IgD-negative memory B cell (primary cell): ENCODE measurements around the gene RAB3GAP2. TPM values are rescaled to one million over a fixed set of nuclear protein-coding genes. Genes with fewer than 3 reads are reported as not detected.
"Not testable (repeated sequence)": the region's sequence is repeated elsewhere in the genome, so short reads cannot be mapped to it uniquely, and the experiment has no call there.

Source experiments
- H3K27ac Mint-ChIP-seq, 3 donors: one replicate each; pipeline ENCODE4 v1.8.0; 2020 to 2022; ENCODE audit warnings: mild to moderate bottlenecking in 3 of 3, mixed read lengths in 3 of 3, moderate library complexity in 1 of 3
- H3K27me3 Mint-ChIP-seq: one replicate; pipeline ENCODE4 v1.8.0; 2021; ENCODE audit warnings: mixed read lengths
- H3K36me3 Mint-ChIP-seq: one replicate; pipeline ENCODE4 v1.8.0; 2020; ENCODE audit warnings: mild to moderate bottlenecking, mixed read lengths
- H3K4me1 Mint-ChIP-seq, 3 donors: one replicate each; pipeline ENCODE4 v1.8.0; 2020 to 2022; ENCODE audit warnings: mixed read lengths in 3 of 3, mild to moderate bottlenecking in 1 of 3
- H3K4me3 Mint-ChIP-seq, 4 donors: one replicate each; pipeline ENCODE4 v1.8.0; 2020 to 2022; ENCODE audit warnings: mild to moderate bottlenecking in 4 of 4, mixed read lengths in 4 of 4, moderate library complexity in 3 of 4
- H3K9me3 Mint-ChIP-seq, 3 donors: one replicate each; pipeline ENCODE4 v1.8.0; 2020 to 2021; ENCODE audit warnings: mixed read lengths in 3 of 3, mild to moderate bottlenecking in 1 of 3
- polyA plus RNA-seq: library from polyadenylated mRNA; unstranded; fragments of 300-500 nt; fragmentation: Illumina TruSeq; gene quantifications from one replicate; pipeline ENCODE4 v1.2.3, GENCODE V29; 2021

The RAB3GAP2 gene
- polyA plus RNA-seq, 1 donor from 2014 or later: 25.6 TPM

DNA sequence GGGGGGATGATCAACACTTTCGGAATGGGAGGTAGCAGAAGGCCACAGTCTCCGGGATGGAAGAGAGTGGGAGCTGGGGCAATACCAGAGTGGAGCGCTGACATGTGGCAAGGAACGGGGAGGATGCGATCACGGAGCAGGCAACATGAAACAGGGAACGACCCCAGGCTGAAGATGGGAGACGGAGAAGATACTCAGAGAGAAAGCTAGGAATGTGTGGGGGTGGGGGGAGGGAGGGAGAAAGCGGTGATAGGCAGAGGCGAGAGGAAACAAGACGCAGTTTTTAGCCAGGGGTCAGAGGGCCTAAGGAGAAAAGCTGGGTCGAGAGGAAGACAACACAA is 577 bp downstream of the RAB3GAP2 start:
- no peak overlapping the region for H3K4me3 Mint-ChIP-seq
- peaks cover 0 to 2% (median 0%) of the 10 kb centered on the region in 3 donors for H3K9me3 Mint-ChIP-seq
- H3K36me3 Mint-ChIP-seq: peaks cover 9% of the 10 kb centered on the region
- no peak overlapping the region for H3K27ac Mint-ChIP-seq
- H3K27me3 Mint-ChIP-seq: no peaks in the 10 kb centered on the region
- H3K4me1 Mint-ChIP-seq: peaks cover 10 to 21% (median 15%) of the 10 kb centered on the region in 3 donors

DNA sequence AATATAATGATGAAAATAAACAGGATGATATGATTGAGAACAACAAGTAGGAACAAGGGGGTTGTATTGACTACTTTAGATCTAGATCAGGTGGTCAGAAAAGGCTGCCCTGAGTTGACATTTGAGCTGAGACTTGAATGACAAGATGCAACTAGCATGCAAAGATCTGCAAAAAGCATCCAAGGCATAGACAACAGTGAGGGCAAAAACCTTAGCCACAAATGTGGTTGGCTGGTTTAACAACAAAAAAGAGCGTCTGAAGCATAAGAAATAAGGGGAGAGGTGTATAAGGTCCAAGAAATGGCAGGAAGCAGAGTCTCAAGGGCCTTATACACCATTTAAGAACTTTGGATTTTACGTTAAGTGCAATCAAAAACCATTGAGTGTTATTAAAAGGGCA is 3.2 kb downstream of the RAB3GAP2 start:
- H3K4me1 Mint-ChIP-seq: peaks cover 18 to 34% (median 26%) of the 10 kb centered on the region in 3 donors
- H3K9me3 Mint-ChIP-seq: peaks cover 0 to 2% (median 0%) of the 10 kb centered on the region in 3 donors
- no peak overlapping the region for H3K27ac Mint-ChIP-seq
- H3K4me3 Mint-ChIP-seq: no peak overlapping the region
- peaks cover 14% of the 10 kb centered on the region for H3K36me3 Mint-ChIP-seq
- no peaks in the 10 kb centered on the region for H3K27me3 Mint-ChIP-seq

DNA sequence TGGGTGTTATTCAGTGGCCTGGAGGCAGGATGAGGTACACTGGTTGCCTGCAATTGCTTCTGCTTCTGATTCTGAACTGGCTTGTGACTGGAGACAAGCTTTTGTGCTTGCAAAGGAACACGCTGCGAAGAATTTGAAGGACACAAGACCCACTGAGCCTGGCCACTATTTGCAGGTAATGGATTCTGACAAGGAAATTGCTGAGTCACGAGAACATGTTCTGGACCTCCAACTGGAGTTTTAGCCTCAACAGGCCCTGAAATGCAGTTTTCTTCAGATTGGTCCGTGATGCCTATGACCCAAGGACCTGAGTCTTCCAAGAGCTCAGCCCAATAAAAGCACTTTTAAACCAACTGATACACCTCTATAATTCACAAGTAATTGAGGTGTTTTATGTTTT is 4.6 kb downstream of the RAB3GAP2 start:
- peak overlapping the region in 1 of 4 donors; percentile 38 for H3K4me3 Mint-ChIP-seq
- H3K27ac Mint-ChIP-seq: no peak overlapping the region
- H3K9me3 Mint-ChIP-seq: peaks cover 0 to 5% (median 4%) of the 10 kb centered on the region in 3 donors
- no peaks in the 10 kb centered on the region for H3K27me3 Mint-ChIP-seq
- H3K4me1 Mint-ChIP-seq: peaks cover 18 to 31% (median 22%) of the 10 kb centered on the region in 3 donors
- H3K36me3 Mint-ChIP-seq: peaks cover 16% of the 10 kb centered on the region

DNA sequence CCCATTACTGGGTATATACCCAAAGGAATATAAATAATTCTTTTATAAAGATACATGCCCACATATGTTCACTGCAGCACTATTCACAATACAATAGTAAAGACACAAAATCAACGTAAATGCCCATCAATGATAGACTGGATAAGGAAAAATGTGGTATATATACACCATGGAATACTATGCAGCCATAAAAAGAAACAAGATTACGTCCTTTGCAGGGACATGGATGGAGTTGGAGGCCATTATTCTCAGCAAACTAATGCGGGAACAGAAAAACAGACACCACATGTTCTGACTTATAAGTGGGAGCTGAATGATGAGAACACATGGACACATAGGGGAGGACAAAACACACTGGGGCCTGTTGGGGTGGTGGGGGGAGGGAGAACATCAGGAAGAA is 12.0 kb downstream of the RAB3GAP2 start:
- H3K9me3 Mint-ChIP-seq: peaks cover 7 to 15% (median 11%) of the 10 kb centered on the region in 3 donors
- peaks cover 19% of the 10 kb centered on the region for H3K36me3 Mint-ChIP-seq
- not testable (repeated sequence) for H3K4me3 Mint-ChIP-seq, H3K27ac Mint-ChIP-seq, H3K27me3 Mint-ChIP-seq
- H3K4me1 Mint-ChIP-seq: peaks cover 38 to 48% (median 43%) of the 10 kb centered on the region in 3 donors

GRCh38 chr1:220259756-220260155 is 12.5 kb downstream of the RAB3GAP2 start:
- not testable (repeated sequence) for H3K4me3 Mint-ChIP-seq, H3K27me3 Mint-ChIP-seq, H3K27ac Mint-ChIP-seq
- Mint-ChIP-seq H3K4me1 (peaks cover 39 to 49% (median 45%) of the 10 kb centered on the region in 3 donors), H3K9me3 (peaks cover 7 to 15% (median 11%) of the 10 kb centered on the region in 3 donors), H3K36me3 (peaks cover 18% of the 10 kb centered on the region)

DNA sequence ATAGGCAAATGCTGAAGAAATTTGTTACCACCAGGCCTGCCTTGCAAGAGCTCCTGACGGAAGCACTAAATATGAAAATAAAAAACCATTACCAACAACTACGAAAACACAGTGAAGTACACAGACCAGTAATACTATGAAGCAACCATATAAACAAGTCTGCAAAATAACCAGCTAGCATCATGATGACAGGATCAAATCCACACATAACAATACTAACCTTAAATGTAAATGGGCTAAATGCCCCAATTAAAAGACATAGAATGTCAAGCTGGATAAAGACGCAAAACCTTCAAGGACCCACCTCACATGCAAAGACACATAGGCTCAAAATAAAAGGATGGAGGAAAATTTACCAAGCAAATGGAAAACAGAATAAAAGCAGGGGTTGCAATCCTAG is 16.1 kb downstream of the RAB3GAP2 start:
- H3K27me3 Mint-ChIP-seq, H3K9me3 Mint-ChIP-seq: not testable (repeated sequence)
- peak overlapping the region in 2 of 3 donors; percentile 4 to 54 for H3K27ac Mint-ChIP-seq
- H3K4me3 Mint-ChIP-seq: peak overlapping the region in 1 of 4 donors; percentile 43
- peaks cover 43 to 52% (median 50%) of the 10 kb centered on the region in 3 donors for H3K4me1 Mint-ChIP-seq
- peaks cover 16% of the 10 kb centered on the region for H3K36me3 Mint-ChIP-seq

- H3K4me3 Mint-ChIP-seq: peak overlapping the region in 1 of 4 donors; percentile 68
- no peaks in the 10 kb centered on the region for H3K27me3 Mint-ChIP-seq
- H3K27ac Mint-ChIP-seq: peak overlapping the region; percentile 13 to 54 (median 17)
- peaks cover 5 to 11% (median 10%) of the 10 kb centered on the region in 3 donors for H3K9me3 Mint-ChIP-seq
- peaks cover 42 to 50% (median 46%) of the 10 kb centered on the region in 3 donors for H3K4me1 Mint-ChIP-seq
- H3K36me3 Mint-ChIP-seq: peaks cover 21% of the 10 kb centered on the region
Observed at GRCh38 chr1:220255204-220255603, 17.0 kb downstream of the RAB3GAP2 start.

- Mint-ChIP-seq H3K27ac (peak overlapping the region; percentile 32 to 90 (median 83)), H3K4me3 (peak overlapping the region in 2 of 4 donors; percentile 10 to 56), H3K9me3 (peaks cover 6 to 17% (median 11%) of the 10 kb centered on the region in 3 donors), H3K4me1 (peaks cover 34 to 39% (median 37%) of the 10 kb centered on the region in 3 donors), H3K36me3 (peaks cover 20% of the 10 kb centered on the region)
- H3K27me3 Mint-ChIP-seq: not testable (repeated sequence)
Observed at GRCh38 chr1:220253290-220253689, 19.0 kb downstream of the RAB3GAP2 start.

DNA sequence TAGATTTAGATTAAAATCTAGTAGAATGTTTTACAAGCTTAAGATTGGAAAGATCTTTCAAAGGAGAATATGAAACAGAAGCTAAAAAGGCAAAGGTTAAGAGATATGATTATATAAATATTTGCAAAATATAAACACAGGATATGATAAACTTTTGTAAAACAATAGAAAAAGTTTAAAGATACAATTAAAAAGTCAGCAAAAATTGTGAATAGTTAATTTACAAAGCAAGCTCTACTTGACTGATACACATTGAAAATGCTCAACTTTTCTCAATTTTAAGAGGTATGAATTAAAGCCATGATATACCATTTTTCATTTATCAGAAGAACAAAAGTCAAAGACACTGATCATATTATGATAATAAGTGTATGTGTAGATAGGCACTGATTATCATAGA is 21.0 kb downstream of the RAB3GAP2 start:
- Mint-ChIP-seq H3K4me3 (no peak overlapping the region), H3K9me3 (peaks cover 5 to 17% (median 16%) of the 10 kb centered on the region in 3 donors), H3K4me1 (peaks cover 23 to 27% (median 26%) of the 10 kb centered on the region in 3 donors), H3K36me3 (peaks cover 24% of the 10 kb centered on the region), H3K27me3 (no peaks in the 10 kb centered on the region), H3K27ac (no peak overlapping the region)

DNA sequence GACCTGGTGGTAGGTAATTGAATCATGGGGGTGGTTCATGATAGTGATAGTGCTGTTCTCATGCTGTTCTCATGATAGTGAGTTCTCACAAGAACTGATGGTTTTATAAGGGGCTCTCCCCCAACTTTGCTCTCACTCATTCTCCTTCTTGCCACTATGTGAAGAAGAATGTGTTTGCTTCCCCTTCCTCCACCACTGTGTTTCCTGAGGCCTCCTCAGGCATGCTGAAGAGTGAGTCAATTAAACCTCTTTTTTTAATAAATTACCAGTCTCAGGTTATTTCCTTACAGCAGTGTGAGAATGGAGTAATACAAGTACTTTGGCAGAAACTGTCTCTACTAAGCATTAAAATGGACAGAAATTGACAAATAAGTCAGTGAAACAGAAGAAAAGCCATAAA is 21.6 kb downstream of the RAB3GAP2 start:
- H3K27me3 Mint-ChIP-seq: no peaks in the 10 kb centered on the region
- no peak overlapping the region for H3K4me3 Mint-ChIP-seq
- H3K4me1 Mint-ChIP-seq: peaks cover 18 to 25% (median 23%) of the 10 kb centered on the region in 3 donors
- no peak overlapping the region for H3K27ac Mint-ChIP-seq
- peaks cover 27% of the 10 kb centered on the region for H3K36me3 Mint-ChIP-seq
- H3K9me3 Mint-ChIP-seq: peaks cover 6 to 18% (median 16%) of the 10 kb centered on the region in 3 donors

- Mint-ChIP-seq H3K4me3 (peak overlapping the region in 1 of 4 donors; percentile 17), H3K27ac (no peak overlapping the region), H3K36me3 (peaks cover 27% of the 10 kb centered on the region), H3K4me1 (peaks cover 14 to 20% (median 20%) of the 10 kb centered on the region in 3 donors), H3K27me3 (no peaks in the 10 kb centered on the region), H3K9me3 (peaks cover 6 to 23% (median 16%) of the 10 kb centered on the region in 3 donors)
Observed at GRCh38 chr1:220249522-220249921, 22.7 kb downstream of the RAB3GAP2 start.

GRCh38 chr1:220248715-220249265 is 23.5 kb downstream of the RAB3GAP2 start:
- not testable (repeated sequence) for H3K27me3 Mint-ChIP-seq, H3K27ac Mint-ChIP-seq, H3K4me3 Mint-ChIP-seq
- Mint-ChIP-seq H3K9me3 (peaks cover 6 to 23% (median 16%) of the 10 kb centered on the region in 3 donors), H3K36me3 (peaks cover 23% of the 10 kb centered on the region), H3K4me1 (peaks cover 17 to 24% (median 24%) of the 10 kb centered on the region in 3 donors)

DNA sequence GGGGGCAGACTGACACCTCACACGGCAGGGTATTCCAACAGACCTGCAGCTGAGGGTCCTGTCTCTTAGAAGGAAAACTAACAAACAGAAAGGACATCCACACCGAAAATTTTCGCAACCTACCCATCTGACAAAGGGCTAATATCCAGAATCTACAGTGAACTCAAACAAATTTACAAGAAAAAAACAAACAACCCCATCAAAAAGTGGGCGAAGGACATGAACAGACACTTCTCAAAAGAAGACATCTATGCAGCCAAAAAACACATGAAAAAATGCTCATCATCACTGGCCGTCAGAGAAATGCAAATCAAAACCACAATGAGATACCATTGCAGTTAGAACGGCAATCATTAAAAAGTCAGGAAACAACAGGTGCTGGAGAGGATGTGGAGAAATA is 26.4 kb downstream of the RAB3GAP2 start:
- H3K27me3 Mint-ChIP-seq, H3K4me3 Mint-ChIP-seq: not testable (repeated sequence)
- H3K4me1 Mint-ChIP-seq: peaks cover 32 to 34% (median 34%) of the 10 kb centered on the region in 3 donors
- peaks cover 4 to 23% (median 16%) of the 10 kb centered on the region in 3 donors for H3K9me3 Mint-ChIP-seq
- H3K27ac Mint-ChIP-seq: peak overlapping the region in 1 of 3 donors; percentile 4
- peaks cover 22% of the 10 kb centered on the region for H3K36me3 Mint-ChIP-seq

DNA sequence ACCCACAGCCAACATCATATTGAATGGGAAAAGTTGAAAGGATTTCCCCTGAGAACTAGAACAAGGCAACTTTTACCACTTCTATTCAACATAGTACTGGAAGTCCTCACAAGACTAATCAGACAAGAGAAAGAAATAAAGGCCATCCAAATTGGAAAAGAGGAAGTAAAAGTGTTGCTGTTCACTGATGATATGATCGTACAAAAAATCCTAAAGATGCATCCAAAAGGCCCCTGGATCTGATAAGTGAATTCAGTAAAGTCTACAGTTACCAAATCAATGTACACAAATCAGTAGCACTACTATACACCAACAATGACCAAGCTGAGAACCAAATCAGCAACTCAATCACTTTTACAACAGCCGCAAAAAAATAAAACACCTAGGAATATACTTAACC is 28.3 kb downstream of the RAB3GAP2 start:
- H3K27ac Mint-ChIP-seq: peak overlapping the region; percentile 2 to 54 (median 40)
- peak overlapping the region; percentile 5 to 61 (median 32) for H3K4me3 Mint-ChIP-seq

GRCh38 chr1:220241072-220241663 is 31.1 kb downstream of the RAB3GAP2 start:
- H3K4me3 Mint-ChIP-seq: peak overlapping the region in 2 of 4 donors; percentile 70
- peak overlapping the region in 2 of 3 donors; percentile 27 to 46 for H3K27ac Mint-ChIP-seq
- peaks cover 7% of the 10 kb centered on the region for H3K36me3 Mint-ChIP-seq
- H3K27me3 Mint-ChIP-seq: no peaks in the 10 kb centered on the region
- peaks cover 41 to 49% (median 43%) of the 10 kb centered on the region in 3 donors for H3K4me1 Mint-ChIP-seq
- H3K9me3 Mint-ChIP-seq: peaks cover 0 to 7% (median 2%) of the 10 kb centered on the region in 3 donors

More for the DNA sequence above, 28.3 kb downstream of the RAB3GAP2 start:
- peaks cover 14% of the 10 kb centered on the region for H3K36me3 Mint-ChIP-seq
- peaks cover 40 to 43% (median 43%) of the 10 kb centered on the region in 3 donors for H3K4me1 Mint-ChIP-seq
- H3K9me3 Mint-ChIP-seq: peaks cover 2 to 12% (median 8%) of the 10 kb centered on the region in 3 donors
- no peaks in the 10 kb centered on the region for H3K27me3 Mint-ChIP-seq
